HepG2 (cell line): ENCODE data around the gene PAIP1. TPM values are rescaled to one million over a fixed set of nuclear protein-coding genes. Genes with fewer than 3 reads are reported as not detected.

Experiments used
- ATAC-seq: fragments of 200-7000 bp; cut with Tn5 transposase; 3 replicates; pipeline ENCODE4 v1.9.1; 2020; ENCODE audit warnings: mild to moderate bottlenecking, moderate library complexity
- BruUV-seq: library from RNA; stranded (reverse); fragments of 400-500 nt; replicated peaks from 2 replicates; lab custom pipeline; 2021; lab: Mats Ljungman, UMichigan
- CTCF ChIA-PET: fragments of 300-600 bp; formaldehyde crosslinking; extraction: SDS; loops from one replicate; lab custom pipeline; 2021; ENCODE audit warnings: low total read pairs, inconsistent platforms, low intra/inter-chr PET ratio; lab: Yijun Ruan, JAX
- POLR2A ChIA-PET: fragments of 350-600 bp; sonication (Branson Sonifier 250); formaldehyde crosslinking; loops from one replicate; lab custom pipeline; 2020; ENCODE audit warnings: antibody characterized with exemption, inconsistent platforms; lab: Yijun Ruan, JAX
- DNase-seq: peaks from one replicate; pipeline ENCODE4 v3.0.0-alpha.2; 2015; ENCODE audit warnings: low spot score
- FAIRE-seq: peaks from 3 replicates; lab custom pipeline; 2011; peaks lifted over from hg19 to GRCh38; lab: Jason Lieb, UNC
- H2AFZ ChIP-seq: one replicate; pipeline ENCODE4 v1.6.1; 2011; ENCODE audit warnings: low read length, inconsistent platforms
- H3K27ac ChIP-seq: fragments of 300-600 bp; 3 replicates; pipeline ENCODE4 v1.8.0; 2011; ENCODE audit warnings: mixed run types, mild to moderate bottlenecking, mixed read lengths, low read length, inconsistent platforms; ENCODE audit not compliant: insufficient read depth; ENCODE audit errors: extremely low read length
- H3K27me3 ChIP-seq, 2 experiments: fragments of 200-600 bp in 1 of 2; 2 replicates in 1 of 2; 3 replicates in 1 of 2; pipeline versions ENCODE4 v1.6.0 to v1.8.0; 2011; ENCODE audit warnings: low read length in 2 of 2, mild to moderate bottlenecking in 2 of 2, moderate library complexity in 2 of 2, inconsistent platforms in 1 of 2; ENCODE audit not compliant: insufficient read depth in 2 of 2, control insufficient read depth in 1 of 2
- H3K36me3 ChIP-seq, 2 experiments: fragments of 200-600 bp in 1 of 2; replicated peaks in 1 of 2; 2 replicates in 1 of 2; 3 replicates in 1 of 2; pipeline versions ENCODE4 v1.5.1 to v1.8.0; 2011; ENCODE audit warnings: low read length in 2 of 2, inconsistent platforms in 1 of 2; ENCODE audit not compliant: insufficient read depth in 2 of 2, control insufficient read depth in 1 of 2
- H3K4me1 ChIP-seq: 2 replicates; pipeline ENCODE4 v1.5.1; 2012; ENCODE audit warnings: low read length, inconsistent platforms; ENCODE audit not compliant: insufficient read depth
- H3K4me2 ChIP-seq: 2 replicates; pipeline ENCODE4 v1.6.0; 2011; ENCODE audit warnings: low read depth, low read length, inconsistent platforms
- H3K4me3 ChIP-seq, 3 experiments: fragments of 200-600 bp in 1 of 3; sonication (generic), shearing (Covaris generic) in 1 of 3; replicated peaks in 1 of 3; 2 replicates each; pipeline ENCODE4 v1.5.1; 2011 to 2016; ENCODE audit warnings: low read length in 3 of 3, inconsistent platforms in 2 of 3, low read depth in 2 of 3, mild to moderate bottlenecking in 2 of 3, control low read depth in 1 of 3, mixed read lengths in 1 of 3; ENCODE audit not compliant: insufficient read depth in 1 of 3
- H3K79me2 ChIP-seq: one replicate; pipeline ENCODE4 v1.6.1; 2011; ENCODE audit warnings: low read length, inconsistent platforms; ENCODE audit not compliant: insufficient read depth
- H3K9ac ChIP-seq: 2 replicates; pipeline ENCODE4 v1.6.0; 2011; ENCODE audit warnings: mild to moderate bottlenecking, low read depth, low read length, inconsistent platforms; ENCODE audit not compliant: insufficient read depth
- H3K9me3 ChIP-seq: 2 replicates; pipeline ENCODE4 v1.5.1; 2012; ENCODE audit warnings: mild to moderate bottlenecking, low read length
- H4K20me1 ChIP-seq: 2 replicates; pipeline ENCODE4 v1.6.0; 2011; ENCODE audit warnings: inconsistent platforms, mild to moderate bottlenecking, low read length, moderate library complexity; ENCODE audit not compliant: insufficient read depth
- ARNT ChIP-seq: fragments of 450-650 bp; IDR thresholded peaks from 2 replicates; pipeline ENCODE4 v1.6.1; 2017
- BHLHE40 ChIP-seq: IDR thresholded peaks from 2 replicates; pipeline ENCODE4 v1.6.1; 2011; ENCODE audit warnings: low read length, improper control_type of control experiment
- ETV6 ChIP-seq: sonication (generic); formaldehyde crosslinking; conservative IDR thresholded peaks from 2 replicates; pipeline ENCODE4 v1.4.0; 2020; ENCODE audit warnings: missing genetic modification reagents
- GZF1 ChIP-seq: sonication (generic); formaldehyde crosslinking; IDR thresholded peaks from 2 replicates; pipeline ENCODE4 v1.5.1; 2020; ENCODE audit warnings: mild to moderate bottlenecking, missing genetic modification reagents
- HMG20A ChIP-seq: IDR thresholded peaks from 2 replicates; pipeline ENCODE4 v1.6.1; 2016; ENCODE audit warnings: borderline replicate concordance
- NPAS2 ChIP-seq: sonication (generic); formaldehyde crosslinking; IDR thresholded peaks from 2 replicates; pipeline ENCODE4 v1.8.0; 2022; ENCODE audit warnings: mild to moderate bottlenecking, missing genetic modification reagents, borderline replicate concordance
- RFXAP ChIP-seq: sonication (generic); formaldehyde crosslinking; IDR thresholded peaks from 2 replicates; pipeline ENCODE4 v1.4.0; 2020; ENCODE audit warnings: missing genetic modification reagents, borderline replicate concordance
- SMAD9 ChIP-seq: sonication (generic); formaldehyde crosslinking; IDR thresholded peaks from 2 replicates; pipeline ENCODE4 v1.5.1; 2020; ENCODE audit warnings: mild to moderate bottlenecking, missing genetic modification reagents
- SOX13 ChIP-seq, 3 experiments: fragments of 450-650 bp in 1 of 3; sonication (generic) in 1 of 3; formaldehyde crosslinking in 1 of 3; IDR thresholded peaks in 2 of 3; conservative IDR thresholded peaks in 1 of 3; 2 replicates each; pipeline versions ENCODE4 v1.5.0 to v1.6.1; 2016 to 2020; ENCODE audit warnings: antibody characterized with exemption in 1 of 3, mild to moderate bottlenecking in 1 of 3, missing compliant biosample characterization in 1 of 3, missing genetic modification reagents in 1 of 3, moderate library complexity in 1 of 3
- TGIF2 ChIP-seq: IDR thresholded peaks from 2 replicates; pipeline ENCODE4 v1.6.1; 2016; ENCODE audit warnings: control low read depth, missing compliant biosample characterization
- TOPORS ChIP-seq: sonication (generic); formaldehyde crosslinking; IDR thresholded peaks from 2 replicates; pipeline ENCODE4 v1.8.0; 2023; ENCODE audit warnings: mild to moderate bottlenecking, missing genetic modification reagents
- ZNF230 ChIP-seq: sonication (generic); formaldehyde crosslinking; IDR thresholded peaks from 2 replicates; pipeline ENCODE4 v1.4.0; 2020; ENCODE audit warnings: mild to moderate bottlenecking, missing genetic modification reagents
- ZNF703 ChIP-seq: sonication (generic); formaldehyde crosslinking; IDR thresholded peaks from 2 replicates; pipeline ENCODE4 v1.5.1; 2020; ENCODE audit warnings: missing genetic modification reagents, mild to moderate bottlenecking, moderate library complexity, borderline replicate concordance
- ZNF709 ChIP-seq: sonication (generic); formaldehyde crosslinking; IDR thresholded peaks from 2 replicates; pipeline ENCODE4 v1.5.0; 2020; ENCODE audit warnings: mild to moderate bottlenecking, missing genetic modification reagents
- WGBS: methylation state at CpG from one replicate; pipeline ENCODE4 v1.1.6; 2017; ENCODE audit warnings: low lambda C conversion rate; 5-methylcytosine and 5-hydroxymethylcytosine counted together
- in situ Hi-C: cut with HindIII; loops from 2 replicates; pipeline ENCODE4 v1.10.0; 2017; ENCODE audit warnings: low pct_unique_long_range_greater_than_20kb; ENCODE audit not compliant: extremely low pct_ligation_motif_present
- intact Hi-C: fragments of 100-400 bp; cut with micrococcal nuclease; formaldehyde crosslinking; loops from one replicate; pipeline ENCODE4 v1.10.0; 2022; ENCODE audit not compliant: unreplicated experiment
- polyA plus RNA-seq, 8 experiments: library from polyadenylated mRNA; depleted of rRNA in 3 of 8; stranded (reverse) in 7 of 8; unstranded in 1 of 8; fragments of >200 nt; fragmentation: Illumina TruSeq in 4 of 8; extraction: Trizol in 4 of 8; gene quantifications; 2 replicates each; pipeline versions ENCODE4 v1.2.1 to v1.2.3, GENCODE V29; 2011 to 2016; ENCODE audit warnings: low read depth in 4 of 8, missing spikeins in 1 of 8, mixed read lengths in 1 of 8; ENCODE audit not compliant: insufficient read depth in 1 of 8
- total RNA-seq, 5 experiments: library from RNA; depleted of rRNA; stranded (reverse); fragments of >200 nt; fragmentation: Illumina TruSeq; extraction: Trizol; gene quantifications; 2 replicates each; pipeline ENCODE4 v1.2.3, GENCODE V29; 2016; ENCODE audit warnings: low read depth in 1 of 5
- TF ChIP-seq, protein P1 (sequence below): sonication (generic); formaldehyde crosslinking; IDR thresholded peaks from 2 replicates; pipeline ENCODE4 v1.4.0; 2020; ENCODE audit warnings: missing genetic modification reagents
- TF ChIP-seq, protein P2 (sequence below): sonication (generic); formaldehyde crosslinking; conservative IDR thresholded peaks from 2 replicates; pipeline ENCODE4 v1.4.0; 2020; ENCODE audit warnings: mild to moderate bottlenecking, missing genetic modification reagents, moderate library complexity

The PAIP1 gene
- total and polyA plus RNA-seq, 2 of the 13 experiments (the other 11 are each of a cell fraction or from before 2014, with no cell fraction given) = 96.6 to 116 TPM

DNA sequence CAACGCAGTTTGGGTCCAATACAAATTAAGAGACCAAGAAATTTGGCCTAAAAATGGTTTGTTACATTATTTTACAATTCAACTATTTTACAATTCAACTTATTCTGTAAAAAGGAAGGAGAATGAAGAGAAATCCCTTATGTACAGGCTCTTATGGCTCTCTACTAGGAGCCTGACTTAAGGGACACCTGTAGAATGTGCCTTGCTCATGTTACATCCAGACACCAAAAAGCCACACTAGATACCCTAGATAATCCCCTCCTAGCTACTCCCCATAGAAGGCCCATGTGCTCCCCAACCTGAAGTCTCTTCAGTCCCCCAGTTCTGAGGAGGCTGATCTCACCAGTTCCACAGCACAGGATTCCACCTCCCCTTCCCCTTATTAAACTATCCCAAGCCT lies 32.0 kb upstream of the PAIP1 start:
- FAIRE-seq = no peak
- in situ Hi-C loops = no loop called here
- Histone ChIP-seq H3K4me2 (no peak overlapping the region), H3K79me2 (no peaks in the 10 kb centered on the region), H3K4me3 (no peak overlapping the region), H3K9ac (no peak overlapping the region), H3K4me1 (no peaks in the 10 kb centered on the region), H3K9me3 (no peaks in the 10 kb centered on the region), H2AFZ (no peak overlapping the region), H4K20me1 (no peaks in the 10 kb centered on the region), H3K27me3 (no peaks in the 10 kb centered on the region), H3K36me3 (0 out of 5 replicates have a peak, but pooled peaks cover 0 to 3% of the 10 kb centered on the region in 2 experiments), H3K27ac (no peak overlapping the region)
- no peak for ATAC-seq
- ChIA-PET CTCF (no interaction called here), POLR2A (interaction anchor here (1.6 kb wide), 1 partner anchor 14 kb away, joined by 4 read pairs; the partner anchor contains the start of gene NNT)
- DNase-seq = no peak
- WGBS = 100% methylated on average over 1 of the region's 1 CpG
- intact Hi-C loops = no loop called here
- no TSS peak for BruUV-seq
- TF ChIP-seq SMAD9 (CRISPR knock-in tag) = no peak
- TF ChIP-seq RFXAP (CRISPR knock-in tag) = no peak
- no peak for TF ChIP-seq ETV6 (CRISPR knock-in tag)
- TF ChIP-seq, protein P1, sequence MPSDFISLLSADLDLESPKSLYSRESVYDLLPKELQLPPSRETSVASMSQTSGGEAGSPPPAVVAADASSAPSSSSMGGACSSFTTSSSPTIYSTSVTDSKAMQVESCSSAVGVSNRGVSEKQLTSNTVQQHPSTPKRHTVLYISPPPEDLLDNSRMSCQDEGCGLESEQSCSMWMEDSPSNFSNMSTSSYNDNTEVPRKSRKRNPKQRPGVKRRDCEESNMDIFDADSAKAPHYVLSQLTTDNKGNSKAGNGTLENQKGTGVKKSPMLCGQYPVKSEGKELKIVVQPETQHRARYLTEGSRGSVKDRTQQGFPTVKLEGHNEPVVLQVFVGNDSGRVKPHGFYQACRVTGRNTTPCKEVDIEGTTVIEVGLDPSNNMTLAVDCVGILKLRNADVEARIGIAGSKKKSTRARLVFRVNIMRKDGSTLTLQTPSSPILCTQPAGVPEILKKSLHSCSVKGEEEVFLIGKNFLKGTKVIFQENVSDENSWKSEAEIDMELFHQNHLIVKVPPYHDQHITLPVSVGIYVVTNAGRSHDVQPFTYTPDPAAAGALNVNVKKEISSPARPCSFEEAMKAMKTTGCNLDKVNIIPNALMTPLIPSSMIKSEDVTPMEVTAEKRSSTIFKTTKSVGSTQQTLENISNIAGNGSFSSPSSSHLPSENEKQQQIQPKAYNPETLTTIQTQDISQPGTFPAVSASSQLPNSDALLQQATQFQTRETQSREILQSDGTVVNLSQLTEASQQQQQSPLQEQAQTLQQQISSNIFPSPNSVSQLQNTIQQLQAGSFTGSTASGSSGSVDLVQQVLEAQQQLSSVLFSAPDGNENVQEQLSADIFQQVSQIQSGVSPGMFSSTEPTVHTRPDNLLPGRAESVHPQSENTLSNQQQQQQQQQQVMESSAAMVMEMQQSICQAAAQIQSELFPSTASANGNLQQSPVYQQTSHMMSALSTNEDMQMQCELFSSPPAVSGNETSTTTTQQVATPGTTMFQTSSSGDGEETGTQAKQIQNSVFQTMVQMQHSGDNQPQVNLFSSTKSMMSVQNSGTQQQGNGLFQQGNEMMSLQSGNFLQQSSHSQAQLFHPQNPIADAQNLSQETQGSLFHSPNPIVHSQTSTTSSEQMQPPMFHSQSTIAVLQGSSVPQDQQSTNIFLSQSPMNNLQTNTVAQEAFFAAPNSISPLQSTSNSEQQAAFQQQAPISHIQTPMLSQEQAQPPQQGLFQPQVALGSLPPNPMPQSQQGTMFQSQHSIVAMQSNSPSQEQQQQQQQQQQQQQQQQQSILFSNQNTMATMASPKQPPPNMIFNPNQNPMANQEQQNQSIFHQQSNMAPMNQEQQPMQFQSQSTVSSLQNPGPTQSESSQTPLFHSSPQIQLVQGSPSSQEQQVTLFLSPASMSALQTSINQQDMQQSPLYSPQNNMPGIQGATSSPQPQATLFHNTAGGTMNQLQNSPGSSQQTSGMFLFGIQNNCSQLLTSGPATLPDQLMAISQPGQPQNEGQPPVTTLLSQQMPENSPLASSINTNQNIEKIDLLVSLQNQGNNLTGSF = no peak
- no peak for TF ChIP-seq GZF1 (CRISPR knock-in tag)
- TF ChIP-seq SOX13 (IDR thresholded peaks at IDR 0.05) = no peak
- no peak for TF ChIP-seq SOX13 (CRISPR knock-in tag; conservative IDR thresholded peaks at IDR 0.05 in 1 of 2, IDR thresholded peaks at IDR 0.05 in 1 of 2)
- no peak for TF ChIP-seq TGIF2 (CRISPR knock-in tag)
- no peak for TF ChIP-seq TOPORS (CRISPR knock-in tag)
- TF ChIP-seq ZNF230 (CRISPR knock-in tag) = no peak
- no peak for TF ChIP-seq ZNF709 (CRISPR knock-in tag)
- no peak for TF ChIP-seq BHLHE40
- TF ChIP-seq, protein P2, sequence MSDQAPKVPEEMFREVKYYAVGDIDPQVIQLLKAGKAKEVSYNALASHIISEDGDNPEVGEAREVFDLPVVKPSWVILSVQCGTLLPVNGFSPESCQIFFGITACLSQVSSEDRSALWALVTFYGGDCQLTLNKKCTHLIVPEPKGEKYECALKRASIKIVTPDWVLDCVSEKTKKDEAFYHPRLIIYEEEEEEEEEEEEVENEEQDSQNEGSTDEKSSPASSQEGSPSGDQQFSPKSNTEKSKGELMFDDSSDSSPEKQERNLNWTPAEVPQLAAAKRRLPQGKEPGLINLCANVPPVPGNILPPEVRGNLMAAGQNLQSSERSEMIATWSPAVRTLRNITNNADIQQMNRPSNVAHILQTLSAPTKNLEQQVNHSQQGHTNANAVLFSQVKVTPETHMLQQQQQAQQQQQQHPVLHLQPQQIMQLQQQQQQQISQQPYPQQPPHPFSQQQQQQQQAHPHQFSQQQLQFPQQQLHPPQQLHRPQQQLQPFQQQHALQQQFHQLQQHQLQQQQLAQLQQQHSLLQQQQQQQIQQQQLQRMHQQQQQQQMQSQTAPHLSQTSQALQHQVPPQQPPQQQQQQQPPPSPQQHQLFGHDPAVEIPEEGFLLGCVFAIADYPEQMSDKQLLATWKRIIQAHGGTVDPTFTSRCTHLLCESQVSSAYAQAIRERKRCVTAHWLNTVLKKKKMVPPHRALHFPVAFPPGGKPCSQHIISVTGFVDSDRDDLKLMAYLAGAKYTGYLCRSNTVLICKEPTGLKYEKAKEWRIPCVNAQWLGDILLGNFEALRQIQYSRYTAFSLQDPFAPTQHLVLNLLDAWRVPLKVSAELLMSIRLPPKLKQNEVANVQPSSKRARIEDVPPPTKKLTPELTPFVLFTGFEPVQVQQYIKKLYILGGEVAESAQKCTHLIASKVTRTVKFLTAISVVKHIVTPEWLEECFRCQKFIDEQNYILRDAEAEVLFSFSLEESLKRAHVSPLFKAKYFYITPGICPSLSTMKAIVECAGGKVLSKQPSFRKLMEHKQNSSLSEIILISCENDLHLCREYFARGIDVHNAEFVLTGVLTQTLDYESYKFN = no peak
- no peak for TF ChIP-seq NPAS2 (CRISPR knock-in tag)
- TF ChIP-seq HMG20A (CRISPR knock-in tag) = no peak
- no peak for TF ChIP-seq ARNT
- no peak for TF ChIP-seq ZNF703
